ENCODE data around the gene KCNQ1. TPM values are rescaled to one million over a fixed set of nuclear protein-coding genes. Genes with fewer than 3 reads are reported as not detected.

Gene KCNQ1
- total RNA-seq, 1 experiment from 2014 or later, result 10.7 TPM

- intact Hi-C loops (cut with micrococcal nuclease), result no loop called here
- H3K27ac ChIP-seq (ENCODE audit: low read depth, low read length), result no peak overlapping the region
- H2AFZ ChIP-seq (ENCODE audit: low read depth, low read length, poor library complexity, severe bottlenecking), result no peak overlapping the region
- no peaks in the 10 kb centered on the region for H3K79me2 ChIP-seq (ENCODE audit: insufficient read depth, low read length)
- no peak overlapping the region for H3K9ac ChIP-seq (ENCODE audit: low read length)
- H3K36me3 ChIP-seq (ENCODE audit: control insufficient read depth in 1 of 2, insufficient read depth in 2 of 2, low read length in 2 of 2), result no peaks in the 10 kb centered on the region
- H3K9me2 ChIP-seq (ENCODE audit: insufficient read depth), result no peaks in the 10 kb centered on the region
- H3K4me1 ChIP-seq (ENCODE audit: control insufficient read depth in 1 of 2, insufficient read depth in 2 of 2, low read length in 2 of 2), result no peaks in the 10 kb centered on the region
- H3K4me3 ChIP-seq (replicated peaks in 1 of 2; ENCODE audit: low read depth in 1 of 2, low read length in 2 of 2), result no peak overlapping the region
- ATAC-seq (no peak), DNase-seq (ENCODE audit: low read depth, low spot score) (no peak)
- no TSS peak for BruUV-seq (replicated peaks)
- POLR2A ChIA-PET, result no interaction called here
- no peaks in the 10 kb centered on the region for H4K20me1 ChIP-seq (ENCODE audit: insufficient read depth)
- no peaks in the 10 kb centered on the region for H3K27me3 ChIP-seq (ENCODE audit: insufficient read depth, low read length)
- H3K4me2 ChIP-seq (ENCODE audit: low read length), result no peak overlapping the region
- H3K9me3 ChIP-seq (ENCODE audit: control insufficient read depth in 1 of 2, insufficient read depth in 1 of 2, low read depth in 1 of 2, low read length in 2 of 2), result no peaks in the 10 kb centered on the region
- RAD21 ChIA-PET (ENCODE audit: low non-redundant PET in 1 of 2, low total read pairs in 2 of 2, uncharacterized antibody in 2 of 2, unreplicated experiment in 2 of 2), result no interaction called here
- CTCF ChIA-PET, result no interaction called here
- TF ChIP-seq SIN3A (IDR thresholded peaks at IDR 0.05; ENCODE audit: low read depth) (no peak), JUND (IDR thresholded peaks at IDR 0.05) (no peak), CEBPB (IDR thresholded peaks at IDR 0.05; ENCODE audit: low read depth) (no peak), FOSL1 (IDR thresholded peaks at IDR 0.05; ENCODE audit: low read depth) (no peak), CBX3 (IDR thresholded peaks at IDR 0.05; ENCODE audit: low read depth) (no peak), EGR1 (IDR thresholded peaks at IDR 0.05; ENCODE audit: low read depth) (no peak), POLR2A (IDR thresholded peaks at IDR 0.05; ENCODE audit: borderline replicate concordance, extremely low read depth, insufficient read depth, insufficient read length) (no peak), SRF (IDR thresholded peaks at IDR 0.05; ENCODE audit: low read depth) (no peak), POLR2AphosphoS5 (IDR thresholded peaks at IDR 0.05; ENCODE audit: low read depth, low read length) (no peak), TCF7L2 (IDR thresholded peaks at IDR 0.05; ENCODE audit: borderline replicate concordance, extremely low read depth, insufficient read depth, insufficient read length) (no peak), ELF1 (IDR thresholded peaks at IDR 0.05; ENCODE audit: borderline replicate concordance, low read depth) (no peak), CTCF (IDR thresholded peaks at IDR 0.05 in 2 of 3, conservative IDR thresholded peaks at IDR 0.05 in 1 of 3; ENCODE audit: borderline replicate concordance in 1 of 3, insufficient read depth in 1 of 3, low read depth in 2 of 3, low read length in 2 of 3) (no peak), SP1 (IDR thresholded peaks at IDR 0.05; ENCODE audit: low read depth) (no peak), EZH2phosphoT487 (IDR thresholded peaks at IDR 0.05; ENCODE audit: borderline replicate concordance) (no peak), ZNF274 (IDR thresholded peaks at IDR 0.05; ENCODE audit: low read depth, low read length) (no peak), EZH2 (IDR thresholded peaks at IDR 0.05) (no peak), RAD21 (IDR thresholded peaks at IDR 0.05; ENCODE audit: low read depth) (no peak), YY1 (IDR thresholded peaks at IDR 0.05; ENCODE audit: extremely low read depth, insufficient replicate concordance, low read depth, low read length) (no peak)
- TF ChIP-seq, protein P1, sequence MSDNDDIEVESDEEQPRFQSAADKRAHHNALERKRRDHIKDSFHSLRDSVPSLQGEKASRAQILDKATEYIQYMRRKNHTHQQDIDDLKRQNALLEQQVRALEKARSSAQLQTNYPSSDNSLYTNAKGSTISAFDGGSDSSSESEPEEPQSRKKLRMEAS (IDR thresholded peaks at IDR 0.05), result no peak
- TF ChIP-seq, protein P2, sequence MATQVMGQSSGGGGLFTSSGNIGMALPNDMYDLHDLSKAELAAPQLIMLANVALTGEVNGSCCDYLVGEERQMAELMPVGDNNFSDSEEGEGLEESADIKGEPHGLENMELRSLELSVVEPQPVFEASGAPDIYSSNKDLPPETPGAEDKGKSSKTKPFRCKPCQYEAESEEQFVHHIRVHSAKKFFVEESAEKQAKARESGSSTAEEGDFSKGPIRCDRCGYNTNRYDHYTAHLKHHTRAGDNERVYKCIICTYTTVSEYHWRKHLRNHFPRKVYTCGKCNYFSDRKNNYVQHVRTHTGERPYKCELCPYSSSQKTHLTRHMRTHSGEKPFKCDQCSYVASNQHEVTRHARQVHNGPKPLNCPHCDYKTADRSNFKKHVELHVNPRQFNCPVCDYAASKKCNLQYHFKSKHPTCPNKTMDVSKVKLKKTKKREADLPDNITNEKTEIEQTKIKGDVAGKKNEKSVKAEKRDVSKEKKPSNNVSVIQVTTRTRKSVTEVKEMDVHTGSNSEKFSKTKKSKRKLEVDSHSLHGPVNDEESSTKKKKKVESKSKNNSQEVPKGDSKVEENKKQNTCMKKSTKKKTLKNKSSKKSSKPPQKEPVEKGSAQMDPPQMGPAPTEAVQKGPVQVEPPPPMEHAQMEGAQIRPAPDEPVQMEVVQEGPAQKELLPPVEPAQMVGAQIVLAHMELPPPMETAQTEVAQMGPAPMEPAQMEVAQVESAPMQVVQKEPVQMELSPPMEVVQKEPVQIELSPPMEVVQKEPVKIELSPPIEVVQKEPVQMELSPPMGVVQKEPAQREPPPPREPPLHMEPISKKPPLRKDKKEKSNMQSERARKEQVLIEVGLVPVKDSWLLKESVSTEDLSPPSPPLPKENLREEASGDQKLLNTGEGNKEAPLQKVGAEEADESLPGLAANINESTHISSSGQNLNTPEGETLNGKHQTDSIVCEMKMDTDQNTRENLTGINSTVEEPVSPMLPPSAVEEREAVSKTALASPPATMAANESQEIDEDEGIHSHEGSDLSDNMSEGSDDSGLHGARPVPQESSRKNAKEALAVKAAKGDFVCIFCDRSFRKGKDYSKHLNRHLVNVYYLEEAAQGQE (IDR thresholded peaks at IDR 0.05; ENCODE audit: low read depth), result no peak
These were observed 143.4 kb downstream of the KCNQ1 start for GRCh38 chr11:2587976-2588748.
